Measurements from ENCODE around the gene NRXN3.
"Not testable (repeated sequence)": the region's sequence is repeated elsewhere in the genome, so short reads cannot be mapped to it uniquely, and the experiment has no call there.

NRXN3 gene

DNA sequence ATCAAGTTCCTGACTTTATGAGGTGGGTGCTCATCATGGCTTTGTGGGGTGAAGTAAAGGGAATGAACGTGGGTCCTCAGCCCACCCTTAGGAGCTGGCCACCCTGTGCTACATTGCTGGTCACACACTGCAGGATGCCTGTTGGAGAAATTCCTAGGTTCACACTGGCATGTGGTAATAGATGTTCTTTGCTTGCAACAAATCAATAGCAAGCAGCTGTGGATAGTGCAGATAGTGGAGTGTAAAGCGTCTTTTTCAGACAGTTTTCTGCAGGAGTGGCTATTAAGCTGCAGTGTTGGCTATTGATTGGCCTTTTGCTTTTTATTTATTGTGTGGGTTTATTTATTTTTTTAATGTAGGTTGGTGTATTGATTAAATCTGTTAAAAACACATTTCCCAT lies 822.7 kb downstream of the NRXN3 start:
- no peak for DNase-seq (ENCODE audit: low read depth, low spot score)

DNA sequence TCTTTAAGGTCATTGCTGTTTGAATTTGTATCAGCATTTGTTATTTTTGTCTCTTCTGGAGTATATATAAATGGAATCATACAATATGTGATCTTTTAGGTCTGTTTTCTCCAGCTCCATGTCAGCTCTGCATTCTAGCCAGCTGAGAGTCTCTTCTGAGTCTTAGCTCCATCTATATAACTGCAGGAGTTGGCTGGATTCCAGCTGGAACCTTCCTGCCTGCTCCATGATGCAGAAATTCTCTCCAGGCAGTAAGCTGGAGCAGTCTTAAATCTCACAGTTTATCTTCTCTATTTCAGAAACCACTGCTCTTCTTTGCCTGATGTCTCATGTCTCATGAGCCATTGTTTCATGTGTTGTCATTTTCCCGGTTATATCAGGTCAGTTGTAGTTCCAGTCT lies 827.6 kb downstream of the NRXN3 start:
- no peak for DNase-seq (ENCODE audit: low read depth, low spot score)

GRCh38 chr14:79009286-79009685 lies 839.1 kb downstream of the NRXN3 start:
- DNase-seq (ENCODE audit: low read depth, low spot score) = no peak

DNA sequence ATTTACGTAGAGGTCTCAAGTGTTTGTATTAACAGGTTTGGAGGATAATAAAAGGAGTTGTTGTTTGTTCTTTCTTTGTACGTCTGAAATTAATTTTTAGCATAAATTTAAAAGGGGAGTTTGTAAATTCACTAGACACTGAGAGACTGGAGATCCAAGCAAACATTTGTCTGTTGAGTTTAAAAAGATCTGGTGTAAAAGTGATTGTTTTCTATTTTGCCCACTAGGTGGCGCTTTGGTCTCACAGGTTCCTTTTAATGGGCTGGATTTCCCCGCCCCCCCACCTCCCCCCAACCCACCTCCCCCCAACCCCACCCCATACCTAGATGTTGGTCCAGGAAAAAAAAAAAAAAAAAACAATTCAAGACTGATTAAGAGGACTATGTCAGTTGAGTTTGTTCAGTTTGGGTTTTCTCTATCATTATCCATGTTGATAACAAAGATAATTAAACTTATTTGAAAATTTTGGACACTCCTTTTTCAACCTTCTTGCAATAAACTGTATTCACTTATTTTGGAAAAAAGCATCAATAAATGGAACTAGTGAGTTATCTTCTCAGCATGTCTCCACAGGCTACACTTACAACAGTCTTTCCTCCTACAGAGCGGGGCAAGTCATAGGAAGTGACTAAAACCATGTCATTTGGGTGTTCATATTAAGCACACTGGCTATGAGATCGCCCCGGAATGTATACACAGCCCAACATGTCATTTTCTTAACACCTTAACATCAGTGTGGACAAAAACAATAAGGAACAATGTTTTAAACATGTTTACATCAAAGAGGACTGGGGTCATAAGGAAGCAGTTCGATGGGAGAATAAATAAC lies 841.1 kb downstream of the NRXN3 start:
- peak; percentile 26 for DNase-seq (ENCODE audit: low read depth, low spot score)

DNA sequence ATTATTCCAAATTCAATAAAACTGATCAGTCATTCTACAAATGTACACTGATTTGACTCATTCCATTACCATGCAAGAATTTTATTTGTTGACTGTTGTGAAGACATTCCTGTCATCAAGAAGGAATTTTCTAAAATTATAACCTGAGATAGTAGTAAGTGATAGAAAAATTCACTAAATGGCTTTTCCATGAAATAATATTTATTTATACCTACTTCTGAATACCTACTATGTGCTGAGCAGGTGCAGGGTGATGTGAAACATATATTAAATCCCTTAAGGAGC lies 841.7 kb downstream of the NRXN3 start:
- DNase-seq (ENCODE audit: low read depth, low spot score) = no peak

- no peak for DNase-seq (ENCODE audit: low read depth, low spot score)
Observed at GRCh38 chr14:79016828-79017505, 846.8 kb downstream of the NRXN3 start.

DNA sequence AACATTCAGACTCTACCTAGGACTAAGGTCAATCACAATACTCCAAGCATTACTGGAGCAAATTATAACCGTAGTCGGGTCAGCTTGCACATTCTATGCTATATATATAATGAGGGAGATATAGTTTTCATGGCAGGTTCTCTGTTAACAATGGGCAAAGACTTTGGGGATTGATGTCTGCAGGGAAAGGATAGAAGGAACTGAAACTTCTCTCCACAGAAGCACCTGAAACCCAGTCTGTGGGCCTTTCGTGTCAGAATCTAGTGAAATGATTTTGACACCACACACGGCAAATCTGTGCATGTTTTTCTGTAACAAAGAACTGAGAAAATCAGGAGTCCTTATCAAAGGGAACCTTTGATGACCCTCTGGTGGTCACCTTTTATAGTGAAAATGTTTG lies 847.4 kb downstream of the NRXN3 start:
- DNase-seq (ENCODE audit: low read depth, low spot score) = no peak

DNA sequence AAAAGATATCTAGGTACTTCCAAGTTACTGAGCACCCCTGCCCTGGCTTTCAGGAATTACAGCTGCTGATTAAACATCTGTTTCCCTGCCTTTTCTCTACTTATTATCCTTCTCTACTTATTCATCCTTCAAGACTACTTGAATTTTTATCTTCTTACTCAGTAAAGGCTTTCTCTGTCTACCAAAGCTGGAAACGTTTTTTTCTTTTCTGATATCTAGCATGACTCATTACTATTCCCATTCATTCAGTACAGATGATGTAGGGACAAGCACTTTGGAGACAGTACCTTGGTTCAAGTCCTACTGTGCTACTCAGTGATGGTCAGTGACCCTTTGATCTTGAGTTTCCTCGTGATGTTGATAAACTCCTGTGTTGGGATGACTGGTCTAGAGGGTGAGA lies 848.7 kb downstream of the NRXN3 start:
- no peak for DNase-seq (ENCODE audit: low read depth, low spot score)

- not testable (repeated sequence) for DNase-seq (ENCODE audit: low read depth, low spot score)
Observed at GRCh38 chr14:79019898-79020297, 849.7 kb downstream of the NRXN3 start.

DNA sequence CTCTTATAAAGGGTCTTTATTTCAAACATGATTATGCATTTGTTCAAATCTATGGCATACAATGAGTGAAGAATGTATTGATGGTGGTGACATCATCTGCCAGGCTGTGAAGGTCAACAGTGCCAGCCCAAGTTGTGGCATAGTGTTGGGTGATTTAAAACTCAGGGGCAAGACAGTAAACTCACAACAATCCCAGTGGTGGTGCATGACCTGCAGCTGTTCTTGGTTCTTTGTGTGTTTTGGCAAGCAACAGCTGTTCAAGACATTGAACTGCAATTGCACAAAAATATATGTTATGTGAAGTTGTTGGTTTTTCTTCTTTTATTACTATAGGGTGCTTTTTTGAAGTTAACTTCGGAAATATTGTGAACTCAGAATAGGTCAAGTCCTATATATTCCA lies 851.6 kb downstream of the NRXN3 start:
- no peak for DNase-seq (ENCODE audit: low read depth, low spot score)

- DNase-seq (ENCODE audit: low read depth, low spot score) = no peak
Observed at GRCh38 chr14:79027138-79027537, 857.0 kb downstream of the NRXN3 start.

- no peak for DNase-seq (ENCODE audit: low read depth, low spot score)
Observed at GRCh38 chr14:79028281-79028680, 858.1 kb downstream of the NRXN3 start.

GRCh38 chr14:79036441-79036840 lies 866.3 kb downstream of the NRXN3 start:
- no peak for DNase-seq (ENCODE audit: low read depth, low spot score)

DNA sequence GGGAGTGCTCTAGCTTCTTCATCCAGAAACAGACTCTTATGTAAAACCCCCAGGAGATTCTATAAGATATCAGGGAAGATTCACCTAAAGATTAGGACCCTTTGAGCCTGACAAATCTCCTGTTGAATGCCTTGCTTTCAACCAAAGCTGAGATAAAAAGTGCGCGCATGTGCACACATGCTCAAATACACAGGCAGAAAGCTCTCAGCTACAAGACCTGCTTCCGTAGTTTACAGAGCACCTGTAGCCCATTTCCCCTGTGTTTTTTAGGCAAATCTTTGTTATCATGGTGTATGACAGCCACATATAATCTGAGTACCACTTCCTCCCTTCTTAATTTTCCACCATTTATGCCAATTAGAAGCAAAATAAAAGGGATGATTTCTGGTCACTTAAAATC lies 866.9 kb downstream of the NRXN3 start:
- DNase-seq (ENCODE audit: low read depth, low spot score) = no peak

DNA sequence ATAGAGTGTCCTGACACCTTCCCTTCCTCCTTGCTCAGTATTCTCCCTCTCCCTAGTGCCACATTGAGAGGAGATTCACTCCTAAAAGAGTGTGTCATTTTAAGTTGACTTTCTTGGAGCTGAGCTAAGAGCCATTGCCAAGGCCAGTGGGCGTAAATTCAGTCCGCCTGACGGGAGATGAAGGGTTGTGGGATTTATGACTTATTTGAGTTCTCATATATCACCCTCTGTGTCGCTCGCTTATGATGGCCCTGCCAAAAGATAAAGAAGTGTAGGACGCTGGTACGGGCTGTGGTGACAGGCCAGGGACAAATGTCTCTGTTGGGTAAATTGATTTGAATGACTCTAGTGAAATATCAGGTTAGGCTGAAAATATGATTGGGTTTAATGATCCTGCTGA lies 867.4 kb downstream of the NRXN3 start:
- no peak for DNase-seq (ENCODE audit: low read depth, low spot score)

GRCh38 chr14:79040790-79041189 lies 870.6 kb downstream of the NRXN3 start:
- peak; percentile 13 for DNase-seq (ENCODE audit: low read depth, low spot score)

- DNase-seq (ENCODE audit: low read depth, low spot score) = no peak
Observed at GRCh38 chr14:79043194-79043889, 873.2 kb downstream of the NRXN3 start.

GRCh38 chr14:79044894-79045624 lies 874.9 kb downstream of the NRXN3 start:
- DNase-seq (ENCODE audit: low read depth, low spot score) = peak; percentile 87

DNA sequence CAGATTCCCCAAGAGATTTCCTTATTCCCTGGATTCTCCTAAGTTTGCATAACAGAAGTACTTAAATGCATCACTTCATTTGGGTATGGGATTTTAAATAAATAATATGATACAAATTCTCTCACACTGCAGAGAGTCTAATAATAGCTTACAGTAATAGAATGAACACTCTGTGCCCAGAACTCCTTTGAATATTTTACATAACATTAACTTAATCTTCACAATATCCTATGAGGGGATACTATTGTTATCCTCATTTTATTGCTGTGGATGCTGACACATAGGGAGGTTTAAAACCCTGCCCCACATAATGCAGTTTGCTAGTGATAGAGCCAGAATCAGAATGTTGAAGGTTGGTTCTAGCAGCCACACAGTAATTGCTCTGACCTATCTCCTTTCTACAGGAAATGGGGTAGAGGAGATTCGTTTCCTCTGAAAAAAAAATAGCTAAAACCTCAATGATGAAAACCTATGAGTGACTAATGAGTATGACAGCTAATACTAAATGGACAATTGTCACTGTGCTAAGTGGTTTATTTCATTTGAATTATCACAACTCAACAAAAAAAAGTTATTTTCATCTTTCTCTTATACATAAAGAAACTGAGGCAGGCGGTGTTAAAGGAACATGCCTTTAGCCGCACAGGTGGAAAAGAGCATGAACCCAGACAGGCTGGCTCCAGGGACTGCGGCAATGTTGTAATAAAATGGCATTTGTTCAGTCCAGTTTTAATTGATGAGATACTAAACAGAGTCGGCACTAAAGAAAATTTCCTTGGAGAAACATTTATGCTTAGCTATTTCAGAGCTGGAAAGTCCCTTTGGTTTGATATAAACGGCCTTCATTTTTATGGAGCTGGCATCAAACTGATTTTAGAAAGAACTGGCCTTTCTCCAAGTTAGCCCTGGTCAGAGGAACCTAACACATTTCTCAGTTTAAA lies 880.9 kb downstream of the NRXN3 start:
- no peak for DNase-seq (ENCODE audit: low read depth, low spot score)

- no peak for DNase-seq (ENCODE audit: low read depth, low spot score)
Observed at GRCh38 chr14:79051742-79052141, 881.6 kb downstream of the NRXN3 start.

- DNase-seq (ENCODE audit: low read depth, low spot score) = no peak
Observed at GRCh38 chr14:79056879-79057278, 886.7 kb downstream of the NRXN3 start.

All from ELF-1 (cell line).